GM12872 (cell line): ENCODE measurements around the gene COL4A3.

Source experiments
- TF ChIP-seq, protein P1 (sequence below): IDR thresholded peaks from 3 replicates; pipeline ENCODE4 v1.5.1; 2011; ENCODE audit warnings: low read depth, mild to moderate bottlenecking, low read length, moderate library complexity; ENCODE audit not compliant: insufficient read depth

The COL4A3 gene

GRCh38 chr2:227326783-227327182 lies 162.4 kb downstream of the COL4A3 start:
- TF ChIP-seq, protein P1, sequence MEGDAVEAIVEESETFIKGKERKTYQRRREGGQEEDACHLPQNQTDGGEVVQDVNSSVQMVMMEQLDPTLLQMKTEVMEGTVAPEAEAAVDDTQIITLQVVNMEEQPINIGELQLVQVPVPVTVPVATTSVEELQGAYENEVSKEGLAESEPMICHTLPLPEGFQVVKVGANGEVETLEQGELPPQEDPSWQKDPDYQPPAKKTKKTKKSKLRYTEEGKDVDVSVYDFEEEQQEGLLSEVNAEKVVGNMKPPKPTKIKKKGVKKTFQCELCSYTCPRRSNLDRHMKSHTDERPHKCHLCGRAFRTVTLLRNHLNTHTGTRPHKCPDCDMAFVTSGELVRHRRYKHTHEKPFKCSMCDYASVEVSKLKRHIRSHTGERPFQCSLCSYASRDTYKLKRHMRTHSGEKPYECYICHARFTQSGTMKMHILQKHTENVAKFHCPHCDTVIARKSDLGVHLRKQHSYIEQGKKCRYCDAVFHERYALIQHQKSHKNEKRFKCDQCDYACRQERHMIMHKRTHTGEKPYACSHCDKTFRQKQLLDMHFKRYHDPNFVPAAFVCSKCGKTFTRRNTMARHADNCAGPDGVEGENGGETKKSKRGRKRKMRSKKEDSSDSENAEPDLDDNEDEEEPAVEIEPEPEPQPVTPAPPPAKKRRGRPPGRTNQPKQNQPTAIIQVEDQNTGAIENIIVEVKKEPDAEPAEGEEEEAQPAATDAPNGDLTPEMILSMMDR: no peak

DNA sequence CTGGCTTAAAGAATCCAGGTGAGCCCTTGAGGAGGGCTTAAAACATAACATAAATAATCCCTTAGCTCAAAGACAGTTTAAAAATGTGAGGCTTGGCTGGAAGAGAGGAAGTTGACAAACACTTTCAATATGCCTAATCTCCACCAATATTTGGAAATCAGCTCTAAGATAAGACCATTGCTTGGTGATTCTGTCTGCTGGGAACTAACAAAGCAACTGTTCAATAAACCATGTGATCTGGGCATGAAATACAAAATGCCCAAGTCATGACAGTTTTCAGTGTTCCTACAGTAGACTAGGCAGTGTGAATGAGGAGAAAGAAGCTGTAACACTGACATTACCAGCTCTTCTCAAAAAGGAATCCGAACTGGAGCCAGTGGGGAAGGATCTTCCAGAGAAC lies 171.3 kb downstream of the COL4A3 start:
- TF ChIP-seq, protein P1: no peak

- TF ChIP-seq, protein P1: no peak
These were observed 173.0 kb downstream of the COL4A3 start for GRCh38 chr2:227337442-227337841.

DNA sequence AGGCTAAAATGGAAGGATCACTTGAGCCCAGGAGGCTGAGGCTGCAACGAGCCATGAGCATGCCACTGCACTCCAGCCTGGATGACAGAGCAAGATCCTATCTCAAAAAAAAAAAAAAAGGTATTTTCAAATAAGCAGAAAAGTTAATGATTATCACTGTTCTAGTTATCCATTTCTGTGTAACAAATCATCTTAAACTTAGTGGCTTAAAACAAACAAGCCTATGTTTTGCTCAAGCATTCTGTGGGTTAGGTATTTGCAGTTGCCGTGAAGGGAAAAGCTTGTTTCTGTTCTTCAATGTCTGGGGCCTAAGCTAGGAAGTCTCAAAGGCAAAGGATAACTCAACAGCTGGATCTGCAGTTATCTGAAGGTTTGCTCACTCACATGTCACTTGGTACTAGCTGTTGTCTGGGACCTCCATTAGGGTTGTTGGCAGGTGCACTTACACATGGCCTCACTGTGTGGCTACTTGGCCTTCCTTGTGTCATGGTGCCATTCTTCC lies 174.7 kb downstream of the COL4A3 start:
- TF ChIP-seq, protein P1: no peak

- TF ChIP-seq, protein P1: no peak
These were observed 175.7 kb downstream of the COL4A3 start for GRCh38 chr2:227340106-227340505.

DNA sequence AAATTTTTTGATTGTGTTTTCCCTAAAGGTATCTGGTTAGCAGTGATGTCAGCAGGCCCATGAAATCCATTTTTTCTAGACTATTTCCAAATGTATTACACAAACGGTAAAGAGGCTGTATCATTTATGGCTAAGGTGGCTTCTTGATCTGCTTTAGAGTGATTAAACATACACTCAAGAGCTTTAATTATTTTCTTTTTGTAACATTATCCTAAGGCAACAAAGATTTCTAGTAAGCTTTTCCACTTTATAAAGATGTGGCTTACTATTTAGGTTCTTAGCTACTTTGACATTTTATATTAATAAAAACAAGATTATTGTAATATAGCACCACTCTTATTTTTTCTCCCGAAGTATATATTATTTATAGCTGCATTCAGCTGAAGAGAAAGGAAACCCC lies 177.1 kb downstream of the COL4A3 start:
- TF ChIP-seq, protein P1: no peak

DNA sequence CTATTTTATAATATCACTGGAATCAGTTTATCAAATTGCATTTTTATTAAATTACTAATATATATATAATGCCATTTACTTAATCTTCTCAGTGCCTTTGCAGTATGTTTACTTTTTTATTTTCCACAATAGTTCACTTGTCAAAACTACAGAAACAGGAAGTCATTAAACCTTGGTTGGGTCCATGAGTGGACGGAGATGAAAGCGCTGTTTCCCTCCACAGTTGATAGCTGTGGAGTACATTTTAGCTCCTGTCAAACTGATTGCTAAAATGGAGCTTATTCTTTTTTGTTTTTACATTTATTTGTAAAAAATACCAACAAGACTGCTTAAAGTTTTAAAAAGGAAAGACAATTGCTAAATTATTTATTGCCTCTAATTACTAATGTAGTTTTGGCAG lies 179.8 kb downstream of the COL4A3 start:
- TF ChIP-seq, protein P1: no peak
